Measurements from ENCODE around the gene LMAN1L.

The LMAN1L gene

DNA sequence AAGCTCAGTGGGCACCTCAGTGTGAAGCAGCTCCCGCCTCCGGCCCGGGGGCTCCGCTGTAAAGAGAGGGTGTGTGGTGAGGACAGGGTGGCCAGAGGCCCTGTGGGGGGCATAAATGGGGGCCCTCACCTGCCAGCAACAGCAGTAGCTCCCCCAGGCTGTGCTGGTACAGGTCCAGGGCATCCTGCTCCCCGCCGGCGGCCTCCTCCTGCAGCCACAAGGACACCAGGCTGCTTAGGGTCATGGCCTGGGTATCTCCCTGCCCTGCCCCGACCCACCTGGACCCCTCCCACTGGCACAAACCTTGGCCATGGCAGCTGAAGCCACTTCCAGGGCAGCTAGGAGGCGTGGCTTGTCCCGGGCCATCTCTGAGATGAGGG lies 25.5 kb downstream of the LMAN1L start:
- no peak for DNase-seq (ENCODE audit: low spot score)

DNA sequence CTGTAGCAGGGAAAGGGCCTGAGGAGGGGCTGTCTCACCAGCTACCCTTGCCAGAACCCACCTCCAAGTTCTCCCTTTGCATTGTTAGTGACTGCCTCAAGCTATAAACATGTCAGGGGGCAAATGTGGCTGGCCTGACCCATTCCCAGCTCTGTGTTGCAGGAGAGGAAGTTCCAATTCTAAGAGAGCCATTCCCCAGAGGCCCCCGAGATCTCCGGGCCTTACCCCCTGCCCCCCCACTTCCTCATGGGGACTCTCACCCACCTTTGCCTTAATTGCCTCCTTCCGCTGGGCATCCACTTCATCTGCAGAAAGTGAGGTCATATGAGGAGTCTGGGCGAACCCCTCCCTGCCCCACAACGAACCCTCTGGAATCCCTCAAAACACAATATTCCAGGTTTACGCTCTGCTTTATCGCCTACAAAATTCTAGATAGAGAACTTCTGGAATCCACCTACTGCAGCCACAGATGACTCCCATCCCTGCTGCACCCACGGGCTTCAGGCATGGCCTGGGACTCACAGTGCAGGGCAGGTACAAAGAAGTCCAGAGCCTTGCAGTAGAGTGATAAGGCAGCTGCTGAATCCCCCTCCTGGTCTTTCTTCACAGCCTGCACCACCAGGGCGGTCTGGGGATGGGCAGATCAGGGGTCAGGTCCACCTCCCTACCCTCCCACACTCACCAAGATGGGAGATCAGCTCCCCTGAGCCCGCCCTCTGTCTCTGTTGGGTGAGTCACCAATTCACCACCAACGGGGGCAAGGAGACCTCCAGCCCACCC lies 26.3 kb downstream of the LMAN1L start:
- no peak for DNase-seq (ENCODE audit: low spot score)

DNA sequence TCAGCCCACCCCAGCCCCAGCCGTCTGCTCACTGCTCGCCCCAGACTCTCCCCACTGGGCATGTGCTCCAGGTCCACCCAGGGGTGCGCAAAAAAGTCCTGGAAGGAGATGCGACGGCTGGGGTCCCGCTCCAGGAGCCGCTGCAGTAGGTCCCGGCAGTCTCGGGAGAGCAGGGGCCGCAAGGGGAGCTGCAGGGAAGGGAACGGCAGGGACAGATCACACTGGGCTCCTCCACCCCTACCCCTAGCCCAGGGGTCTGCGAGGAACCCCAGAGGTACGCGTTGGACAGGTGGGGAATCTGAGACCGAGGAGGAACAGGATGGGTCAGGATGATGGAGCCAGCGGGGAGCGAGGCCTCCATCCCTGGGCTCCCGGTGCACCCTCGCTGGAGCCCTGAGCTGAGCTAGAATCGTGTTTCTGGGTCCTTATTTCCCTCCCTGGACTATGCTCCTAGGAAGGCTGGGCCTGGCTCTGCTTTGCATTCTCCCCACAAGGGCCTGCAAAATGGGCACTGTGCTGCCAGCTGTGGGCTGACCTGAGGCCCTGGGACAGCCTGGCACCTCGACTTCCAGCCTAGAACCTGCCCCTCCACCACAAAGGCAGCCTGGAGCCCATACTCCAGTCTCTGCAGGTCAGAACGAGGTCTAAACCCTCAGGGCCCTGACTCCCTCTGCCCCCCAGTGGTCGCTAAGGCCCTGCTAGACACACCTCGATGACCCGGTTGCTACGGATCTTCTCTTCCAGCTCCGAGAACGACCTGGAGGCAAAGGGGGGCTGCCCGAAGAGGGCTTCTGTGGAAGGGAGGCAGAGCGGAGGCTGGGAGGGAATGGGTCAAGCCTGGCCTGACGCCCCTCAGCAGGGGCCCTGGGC lies 27.1 kb downstream of the LMAN1L start:
- no peak for DNase-seq (ENCODE audit: low spot score)

DNA sequence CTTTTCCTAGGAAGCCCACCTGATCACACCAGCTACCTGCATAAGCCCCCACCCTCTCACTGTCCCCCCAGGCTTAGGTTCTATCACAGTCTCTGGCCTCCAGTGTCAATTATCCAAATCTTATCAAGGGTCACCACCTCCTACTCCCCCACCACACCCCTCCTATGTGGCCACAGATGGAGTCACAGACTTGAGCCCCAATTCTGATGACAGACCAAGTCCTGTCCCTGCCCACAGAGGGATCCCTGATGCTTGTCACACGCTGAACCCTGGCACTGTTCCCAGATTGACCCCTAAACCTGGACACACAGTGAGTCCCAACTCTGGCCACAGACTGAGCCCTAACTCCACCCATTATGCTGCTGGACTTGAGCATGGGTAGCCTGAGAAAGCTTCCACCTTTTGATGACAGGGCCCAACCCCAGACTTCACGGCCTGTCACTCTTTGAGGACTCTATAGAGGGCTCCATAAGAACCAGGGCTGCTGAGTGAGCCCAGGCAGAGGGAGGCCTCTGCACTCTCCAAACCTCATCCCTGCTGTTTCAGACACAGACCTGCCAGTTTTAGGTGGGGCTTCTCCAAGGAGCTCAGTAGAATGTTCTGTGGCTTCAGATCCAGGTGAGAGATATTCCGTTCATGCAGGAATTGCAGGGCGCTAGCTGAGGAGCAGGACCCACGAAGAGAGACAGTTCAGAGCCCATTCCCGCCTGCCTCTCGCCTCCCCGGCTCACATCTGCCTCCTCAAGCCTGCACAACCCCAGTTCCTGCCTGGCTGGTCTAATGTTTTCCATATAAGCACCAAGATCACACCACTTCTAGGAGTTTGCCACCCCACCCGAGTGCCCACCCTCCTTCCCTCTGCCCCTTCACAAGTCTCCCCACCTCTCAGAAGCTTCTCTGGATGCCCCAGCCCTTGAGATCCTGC lies 28.5 kb downstream of the LMAN1L start:
- no peak for DNase-seq (ENCODE audit: low spot score)

DNA sequence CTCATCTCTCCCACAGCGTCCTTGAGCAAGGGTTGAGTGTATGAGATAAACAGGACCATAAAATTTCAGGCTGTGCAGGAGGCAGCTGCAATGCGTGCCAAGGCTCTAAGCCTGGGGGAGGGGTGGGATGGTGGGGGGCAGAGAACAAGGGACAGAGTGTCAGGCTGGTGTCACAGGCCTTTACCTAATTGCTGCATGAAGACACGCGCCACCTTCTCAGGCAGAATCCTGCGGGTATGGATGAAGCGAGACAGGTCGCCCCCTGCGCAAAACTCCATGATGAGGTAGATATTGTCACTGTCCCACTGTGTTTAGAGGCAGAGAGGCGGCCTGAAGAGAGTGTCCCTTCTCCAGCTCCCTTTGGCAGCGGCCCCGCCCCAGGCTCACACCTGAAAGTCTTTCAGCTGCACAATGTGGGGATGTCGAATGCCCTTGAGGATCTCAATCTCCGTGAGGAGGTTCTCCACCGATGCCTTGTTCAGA lies 29.3 kb downstream of the LMAN1L start:
- no peak for DNase-seq (ENCODE audit: low spot score)

DNA sequence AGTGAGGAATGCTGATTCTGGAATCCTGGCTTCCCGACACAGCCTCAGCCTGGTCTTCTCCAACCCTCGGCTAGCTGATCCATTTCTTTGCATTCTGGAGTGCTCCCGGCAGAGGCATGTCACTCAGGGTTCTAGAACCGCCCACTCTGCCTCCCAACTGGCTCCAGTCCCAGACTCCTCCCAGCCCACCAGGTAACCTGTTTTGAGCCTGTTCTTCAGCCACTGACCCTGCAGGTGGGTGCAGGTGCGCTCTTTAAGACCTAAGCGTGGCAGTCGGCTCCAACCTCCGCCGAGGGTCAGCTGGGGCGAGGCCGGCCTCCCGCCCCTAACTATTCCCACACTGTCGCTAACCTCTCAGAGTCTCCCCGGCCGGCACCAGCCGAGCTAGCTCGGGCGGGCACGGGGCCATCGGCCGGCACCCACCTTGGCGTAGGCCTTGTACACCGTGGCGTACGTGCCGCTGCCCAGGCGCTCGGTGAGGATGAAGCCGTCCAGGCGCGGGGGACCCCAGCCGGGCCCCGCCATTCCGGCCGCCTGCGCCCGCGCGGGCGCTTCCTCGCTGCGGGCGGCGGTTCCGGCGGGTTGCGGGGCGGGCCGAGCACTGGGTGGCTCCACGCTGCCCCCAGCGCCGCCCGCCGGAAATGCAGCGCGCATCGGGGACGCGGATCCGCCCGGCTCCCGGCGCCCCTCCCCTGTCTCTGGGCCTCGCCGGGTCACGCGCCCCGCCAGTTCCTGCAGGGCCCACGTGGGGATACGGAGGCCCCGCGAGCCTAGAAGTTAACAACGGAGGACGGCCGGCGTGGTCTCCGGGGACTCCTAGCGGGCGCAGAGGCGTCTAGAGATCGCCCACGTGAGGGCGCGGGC lies 30.2 kb downstream of the LMAN1L start, which contains the start of gene ULK3:
Gene ULK3, minus strand, starts transcription at position 576 of the 864 bp plus-strand sequence. Its CDS starts 51 bp downstream, at position 525.
- DNase-seq (ENCODE audit: low spot score): peak; percentile 80

DNA sequence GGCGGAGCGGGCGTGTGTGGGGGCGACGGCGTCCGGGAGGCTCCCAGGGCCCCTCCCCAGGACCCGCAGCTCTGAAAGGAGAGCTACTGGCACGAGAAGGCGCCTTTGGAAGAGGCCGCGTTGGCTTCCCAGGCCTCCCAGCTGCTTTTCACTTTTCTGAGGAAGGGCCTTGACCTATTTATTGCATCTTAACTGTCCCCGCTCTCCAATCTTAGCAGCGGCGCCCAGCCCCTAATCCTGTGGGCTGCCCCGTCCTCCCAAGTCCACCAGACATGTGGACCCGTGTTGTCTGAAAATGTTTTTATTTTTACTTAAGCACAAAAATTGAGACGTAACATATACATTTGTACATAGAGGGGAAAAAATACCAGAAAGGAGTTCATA lies 30.8 kb downstream of the LMAN1L start:
- no peak for DNase-seq (ENCODE audit: low spot score)

DNA sequence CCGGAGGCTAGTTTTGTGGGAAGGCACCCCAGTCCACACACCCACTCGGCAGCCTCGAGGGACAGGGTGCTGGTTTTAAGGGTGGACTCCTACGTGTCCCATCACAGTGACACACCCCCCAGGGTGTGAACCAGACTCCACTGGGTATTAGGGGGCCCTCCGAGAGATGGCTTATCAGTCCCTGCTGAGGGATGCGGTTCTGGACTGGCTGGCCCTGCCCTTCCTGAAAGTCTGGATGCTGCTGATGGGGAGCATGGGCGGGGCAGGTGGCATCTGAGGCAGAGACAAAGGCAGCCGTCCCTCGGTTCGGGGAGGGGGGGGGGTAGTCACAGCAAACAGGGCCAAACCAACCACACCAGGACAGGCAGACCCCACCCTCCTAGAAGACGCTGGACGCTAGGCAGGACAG lies 31.3 kb downstream of the LMAN1L start:
- no peak for DNase-seq (ENCODE audit: low spot score)

DNA sequence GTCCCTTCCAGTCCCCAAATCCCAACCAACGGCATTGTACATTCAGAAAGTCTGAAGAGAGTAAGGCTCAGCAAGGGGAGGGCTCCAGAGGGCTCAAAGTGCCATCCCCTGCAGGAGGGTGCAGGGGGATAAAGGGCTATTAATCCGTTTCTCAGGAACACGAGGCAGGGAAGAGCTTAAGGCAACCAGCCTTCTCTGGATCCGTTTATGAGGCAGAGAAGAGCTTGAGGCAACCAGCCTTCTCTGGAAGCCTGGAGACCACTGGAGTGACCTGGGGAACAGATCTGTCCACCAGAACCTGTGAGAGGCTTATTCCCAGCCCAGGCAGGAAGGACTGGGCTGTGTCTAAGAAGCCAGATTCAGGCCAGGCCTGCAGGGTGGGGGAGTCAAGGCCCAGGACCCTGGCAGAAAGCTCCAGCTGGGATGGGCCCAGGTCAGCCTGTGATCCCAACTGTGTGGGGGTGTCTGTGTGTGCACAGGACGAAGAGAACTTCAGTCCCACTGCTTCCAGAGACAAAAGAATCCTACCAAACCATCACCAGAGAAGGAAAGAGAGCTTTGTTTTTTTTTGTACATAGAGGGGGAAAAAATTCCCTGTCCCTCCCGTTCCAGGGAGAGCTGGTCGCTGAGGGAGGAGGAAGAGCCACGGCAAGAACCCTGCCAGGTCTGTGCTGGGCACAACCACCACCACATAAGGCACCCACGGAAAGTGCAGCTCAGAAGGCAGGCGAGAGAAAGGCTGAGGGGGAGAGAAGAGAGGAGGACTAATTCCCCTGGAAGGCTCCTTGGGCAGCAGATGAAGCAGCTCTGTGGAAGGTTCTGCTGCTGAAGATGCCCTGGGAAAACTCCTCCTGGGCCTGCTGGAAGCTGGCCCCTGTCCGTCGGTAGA lies 31.9 kb downstream of the LMAN1L start:
- DNase-seq (ENCODE audit: low spot score): no peak

DNA sequence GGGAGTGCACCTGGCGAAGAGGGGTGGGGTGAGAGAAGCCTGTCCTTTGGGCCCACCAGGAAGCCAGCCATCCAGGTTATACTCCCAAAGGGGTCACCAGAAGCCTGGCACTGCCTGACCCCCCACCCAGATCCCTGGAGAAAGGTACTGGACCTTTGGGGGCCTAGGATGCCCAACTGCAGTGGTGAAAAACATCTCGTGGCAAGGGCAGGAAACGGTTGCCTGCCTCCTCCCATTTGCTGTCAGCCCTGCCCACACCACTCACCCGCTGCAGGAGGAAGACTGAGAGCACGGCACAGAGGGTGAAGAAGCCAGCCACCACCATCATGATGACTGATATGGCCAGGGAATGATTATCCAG lies 32.6 kb downstream of the LMAN1L start:
- no peak for DNase-seq (ENCODE audit: low spot score)

DNA sequence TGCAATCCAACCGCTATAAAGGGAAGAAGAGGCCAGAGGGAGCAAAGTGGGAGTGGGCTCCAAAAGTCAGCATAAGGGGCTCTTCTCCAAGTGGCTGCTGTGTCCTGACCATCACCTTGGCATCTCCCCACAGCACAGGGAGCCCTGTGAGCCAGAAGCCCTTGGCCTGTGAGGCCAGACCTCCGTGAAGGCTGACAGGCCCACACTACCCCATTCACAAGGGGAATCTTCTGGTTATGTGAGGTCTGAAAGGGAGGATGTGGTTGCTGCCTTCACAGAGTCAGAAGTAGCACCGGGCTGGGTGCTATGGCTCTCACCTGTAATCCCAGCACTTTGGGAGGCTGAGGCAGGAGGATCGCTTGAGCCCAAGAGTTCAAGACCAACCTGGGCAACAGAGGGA lies 32.9 kb downstream of the LMAN1L start:
- DNase-seq (ENCODE audit: low spot score): no peak

DNA sequence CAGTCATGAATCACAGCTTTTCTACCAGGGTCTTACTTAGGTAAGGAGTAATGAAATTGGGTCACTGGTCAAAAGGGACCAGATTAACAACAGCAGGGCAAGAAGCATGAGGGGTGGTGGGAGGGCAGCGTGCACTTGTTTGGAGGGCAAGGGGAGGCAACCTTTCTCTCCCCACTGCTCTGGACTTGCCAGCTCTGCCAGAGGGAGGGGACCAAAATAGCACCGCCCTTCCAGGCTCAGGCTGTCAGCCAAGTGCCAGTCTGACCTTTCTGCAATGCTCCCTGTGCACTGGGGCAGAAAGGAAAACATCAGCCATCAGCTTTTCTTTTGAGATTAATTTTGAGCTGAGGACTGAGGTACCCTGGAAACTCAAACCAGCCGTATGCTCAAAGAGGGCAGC lies 34.8 kb downstream of the LMAN1L start:
- DNase-seq (ENCODE audit: low spot score): no peak

DNA sequence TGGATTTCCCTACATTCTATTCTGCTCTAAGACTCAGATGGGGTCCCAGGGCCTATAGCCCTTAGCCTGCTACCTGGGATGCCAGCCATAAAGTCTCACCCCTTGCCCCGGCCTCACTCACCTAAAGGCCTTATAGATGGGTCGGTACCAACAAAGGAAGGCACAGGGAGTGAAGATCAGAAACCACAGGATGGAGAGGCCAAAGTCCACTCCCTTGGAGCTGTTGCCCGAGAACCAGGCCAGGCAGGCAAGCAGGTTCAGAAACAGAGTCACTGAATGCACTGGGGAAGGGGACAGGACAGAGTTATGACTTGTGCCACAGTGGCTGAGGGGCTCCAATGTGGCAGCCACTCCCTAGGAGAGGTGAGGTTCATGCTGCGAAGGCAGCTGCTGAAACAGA lies 37.8 kb downstream of the LMAN1L start:
- no peak for DNase-seq (ENCODE audit: low spot score)

DNA sequence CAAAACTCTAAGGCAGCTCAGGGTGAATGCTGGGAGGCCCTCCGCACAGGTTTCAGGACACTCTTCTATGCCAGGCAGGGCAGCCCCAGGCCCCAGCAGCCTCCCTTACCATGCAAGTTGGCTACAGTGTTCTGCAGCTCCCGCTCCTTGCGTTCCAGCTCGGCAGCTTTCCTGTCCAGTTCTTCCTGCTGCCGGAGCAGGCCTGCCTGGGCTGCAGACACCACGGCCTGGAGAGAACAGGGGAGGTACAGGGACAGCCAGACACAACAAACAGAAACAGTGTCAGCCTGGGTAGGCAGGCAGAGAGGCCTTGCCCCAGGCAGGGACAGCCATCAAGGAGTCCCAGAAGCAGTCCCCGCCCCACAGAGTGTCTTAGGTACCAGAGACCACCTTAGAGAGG lies 39.3 kb downstream of the LMAN1L start:
- DNase-seq (ENCODE audit: low spot score): no peak

DNA sequence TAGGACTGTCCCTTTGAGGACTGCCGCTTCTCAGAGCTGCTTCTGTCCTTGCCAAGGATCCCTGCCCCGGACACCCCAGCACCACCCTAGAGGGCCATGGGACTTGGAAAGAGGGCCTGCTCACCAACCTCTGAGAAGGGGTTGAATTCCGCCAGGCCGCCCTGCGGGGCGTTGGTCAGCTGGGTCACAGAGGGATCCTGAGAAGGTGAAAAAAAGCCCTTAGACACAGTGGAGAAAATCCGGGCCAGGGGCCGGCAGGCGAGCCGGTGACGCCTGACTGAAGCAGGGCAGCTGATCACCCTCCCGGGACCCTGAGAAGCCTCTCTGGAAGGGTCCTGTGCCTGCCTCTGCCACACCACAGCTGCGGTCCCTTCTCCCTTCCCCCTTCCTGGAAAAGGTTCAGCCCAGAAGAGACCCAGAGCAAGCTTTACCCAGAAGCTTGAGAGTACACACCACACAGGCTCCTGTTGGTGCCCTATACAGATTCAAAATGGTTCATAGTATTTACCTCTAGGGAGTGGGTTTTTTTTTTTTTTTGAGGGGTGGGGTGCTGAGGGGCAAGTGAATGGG lies 41.9 kb downstream of the LMAN1L start:
- DNase-seq (ENCODE audit: low spot score): no peak

DNA sequence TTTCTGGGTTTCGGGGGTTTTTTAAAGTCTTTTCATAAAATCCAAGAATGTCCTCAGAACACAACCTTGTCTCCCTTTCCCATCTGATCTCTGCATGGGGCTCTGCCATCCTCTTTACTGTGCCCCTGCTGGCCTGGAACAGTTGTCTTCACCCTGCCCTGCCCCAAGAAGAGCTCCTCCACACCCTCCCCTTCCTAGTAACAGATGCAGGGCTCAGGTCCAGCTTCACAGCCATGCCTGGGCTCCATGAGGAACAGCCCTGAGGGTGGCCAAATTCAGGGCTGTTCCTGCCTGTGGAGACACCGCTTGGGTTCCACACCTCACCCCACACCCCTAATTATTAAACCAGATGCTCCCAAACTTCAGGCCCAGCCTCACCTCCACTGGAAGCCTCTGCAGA lies 43.2 kb downstream of the LMAN1L start:
- no peak for DNase-seq (ENCODE audit: low spot score)

DNA sequence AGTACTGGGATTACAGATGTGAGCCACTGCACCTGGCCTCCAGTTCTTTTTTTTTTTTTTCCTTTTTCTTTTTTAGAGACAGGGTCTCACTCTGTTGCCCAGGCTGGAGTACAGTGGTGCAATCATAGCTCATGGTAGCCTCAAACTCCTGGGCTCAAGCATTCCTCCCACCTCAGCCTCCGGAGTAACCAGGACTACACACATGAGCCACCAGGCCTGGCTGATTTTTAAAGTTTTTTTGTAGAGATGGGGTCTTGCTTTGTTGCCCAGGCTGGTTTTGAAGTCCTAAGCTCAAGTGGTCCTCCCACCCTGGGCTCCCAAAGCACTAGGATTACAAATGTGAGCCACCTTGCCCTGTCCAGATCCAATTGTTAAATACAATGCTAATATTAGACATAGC lies 43.9 kb downstream of the LMAN1L start:
- no peak for DNase-seq (ENCODE audit: low spot score)

DNA sequence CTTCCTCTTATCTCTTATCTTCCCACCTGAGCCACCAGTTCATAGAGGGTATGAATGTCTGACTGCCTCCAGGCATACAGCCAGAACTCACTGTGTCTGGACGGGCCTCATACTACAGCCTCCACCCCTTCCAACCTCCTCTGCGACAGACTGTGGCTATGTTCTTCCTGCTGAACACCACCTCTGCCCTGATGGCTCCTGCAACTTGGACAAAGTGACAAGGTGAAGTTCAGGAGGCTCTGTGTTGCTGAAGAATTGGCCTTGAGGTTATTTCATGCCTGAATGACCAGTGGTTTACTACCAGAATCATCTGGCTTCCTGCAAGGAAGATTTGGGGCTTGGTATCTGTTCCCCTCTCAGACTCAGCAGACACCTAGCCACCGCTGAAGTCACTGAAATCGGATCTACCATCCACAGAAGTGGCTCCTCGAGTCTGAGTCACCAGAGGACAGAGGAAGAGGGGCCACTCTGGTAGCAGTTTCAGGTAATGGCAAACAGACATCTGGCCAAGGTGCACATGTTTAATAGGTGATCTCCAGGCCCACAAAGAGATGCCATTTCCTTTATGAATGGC lies 44.5 kb downstream of the LMAN1L start:
- no peak for DNase-seq (ENCODE audit: low spot score)

DNA sequence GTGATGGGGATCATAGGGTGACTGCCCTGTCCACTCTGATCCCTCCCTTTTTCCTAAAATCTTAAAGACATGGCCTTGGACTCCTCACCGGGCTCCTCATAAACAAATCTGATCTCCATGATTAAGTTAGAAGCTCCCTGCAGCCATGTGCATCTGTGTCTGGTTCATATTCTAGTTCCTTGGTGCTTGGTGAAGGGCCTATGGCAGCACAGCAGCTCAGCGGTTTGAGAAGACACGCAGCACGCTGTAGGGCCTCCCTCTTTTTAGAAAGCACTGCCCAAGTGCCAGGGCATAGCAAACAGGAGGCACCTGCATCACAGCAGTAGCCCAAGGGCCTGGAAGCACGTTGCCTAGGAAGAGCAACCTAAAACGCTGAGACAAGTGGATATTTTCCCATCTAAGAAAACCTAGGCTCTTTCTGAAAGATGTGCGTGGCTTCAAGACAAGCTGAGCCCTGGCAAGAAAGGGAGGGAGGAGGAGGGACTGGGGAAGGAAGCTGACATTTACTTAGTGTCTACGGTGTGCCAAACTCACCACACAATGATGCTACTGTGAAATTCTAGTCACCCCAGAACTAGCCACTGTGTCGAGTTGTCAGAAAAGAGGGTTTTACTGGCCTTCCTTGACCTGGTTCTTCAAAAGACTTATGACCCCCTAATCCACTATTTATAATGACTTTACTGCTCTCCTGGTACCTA lies 45.2 kb downstream of the LMAN1L start:
- no peak for DNase-seq (ENCODE audit: low spot score)
